MCF 10A (cell line): Measurements from ENCODE around the gene TP53BP2. TPM values are rescaled to one million over a fixed set of nuclear protein-coding genes. Genes with fewer than 3 reads are reported as not detected.

Experiments
- BruUV-seq: library from RNA; stranded (reverse); fragments of 400-500 nt; replicated peaks from 2 replicates; lab custom pipeline; 2021; lab: Mats Ljungman, UMichigan
- CTCF ChIA-PET: fragments of 300-600 bp; sonication (Branson Sonifier 250); formaldehyde crosslinking; extraction: SDS; loops from one replicate; lab custom pipeline; 2021; ENCODE audit warnings: antibody characterized with exemption, inconsistent platforms; lab: Yijun Ruan, JAX
- POLR2A ChIA-PET: fragments of 300-600, 350-650 bp; sonication (Branson Sonifier 250); formaldehyde crosslinking; extraction: SDS; loops from one replicate; lab custom pipeline; 2020; ENCODE audit warnings: antibody characterized with exemption, inconsistent platforms; lab: Yijun Ruan, JAX
- DNase-seq: peaks from one replicate; pipeline ENCODE4 v3.0.0-alpha.2; 2018; ENCODE audit not compliant: unreplicated experiment
- H3K27ac Mint-ChIP-seq: one replicate; pipeline ENCODE4 v1.8.0; 2022; ENCODE audit warnings: mild to moderate bottlenecking, low read depth, mixed read lengths; ENCODE audit not compliant: unreplicated experiment
- H3K27me3 Mint-ChIP-seq: one replicate; pipeline ENCODE4 v1.8.0; 2022; ENCODE audit warnings: mixed read lengths; ENCODE audit not compliant: insufficient read depth, unreplicated experiment
- H3K36me3 Mint-ChIP-seq: one replicate; pipeline ENCODE4 v1.8.0; 2022; ENCODE audit warnings: mild to moderate bottlenecking, moderate library complexity, mixed read lengths; ENCODE audit not compliant: insufficient read depth, unreplicated experiment
- H3K4me1 Mint-ChIP-seq: one replicate; pipeline ENCODE4 v1.8.0; 2022; ENCODE audit warnings: mixed read lengths; ENCODE audit not compliant: insufficient read depth, unreplicated experiment
- H3K4me3 Mint-ChIP-seq: one replicate; pipeline ENCODE4 v1.8.0; 2022; ENCODE audit warnings: mild to moderate bottlenecking, moderate library complexity, mixed read lengths; ENCODE audit not compliant: unreplicated experiment
- H3K9me3 Mint-ChIP-seq: one replicate; pipeline ENCODE4 v1.8.0; 2022; ENCODE audit warnings: mixed read lengths; ENCODE audit not compliant: unreplicated experiment
- intact Hi-C: fragments of 100-400 bp; cut with micrococcal nuclease; formaldehyde crosslinking; loops from 2 replicates; pipeline ENCODE4 v1.14.1; 2022
- total RNA-seq: library from RNA; stranded (reverse); gene quantifications from 2 replicates; pipeline ENCODE4 v1.2.3, GENCODE V29; 2022
- TF ChIP-seq, protein P1 (sequence below): fragments of 200-600 bp; IDR thresholded peaks from one replicate; pipeline ENCODE4 v1.8.0; 2022; ENCODE audit warnings: antibody characterized with exemption, mild to moderate bottlenecking; ENCODE audit not compliant: unreplicated experiment

Gene TP53BP2
- total RNA-seq, 1 experiment from 2014 or later = 64.0 TPM

DNA sequence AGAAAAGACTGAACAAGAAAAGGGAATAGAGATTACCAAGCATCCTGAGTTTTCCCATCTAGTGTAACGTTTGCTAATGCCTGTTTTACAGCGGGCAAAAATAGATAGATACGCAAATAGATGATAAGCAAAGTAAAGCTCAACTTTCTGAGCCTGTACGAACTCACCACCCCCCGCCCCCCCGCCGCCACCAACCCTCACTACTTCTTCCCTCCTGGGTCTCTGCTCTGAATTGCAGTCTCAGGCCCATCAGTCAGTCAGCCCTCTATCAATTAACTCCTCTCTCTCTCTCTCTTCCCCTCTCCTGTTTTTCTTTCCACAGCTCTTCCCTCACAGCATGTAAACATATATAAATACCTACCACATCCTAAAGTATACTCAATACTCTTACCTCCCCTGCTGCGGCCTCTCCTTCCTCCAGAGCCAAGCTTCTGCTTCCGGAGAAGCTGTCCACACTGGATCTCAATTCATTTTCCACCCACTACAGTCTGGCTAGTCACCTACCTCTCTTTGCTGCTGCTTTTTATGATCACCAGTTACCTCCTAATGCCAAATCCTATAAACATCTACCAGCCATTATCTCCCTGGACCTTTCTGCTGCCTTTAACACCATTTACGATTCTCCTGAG lies 68.8 kb downstream of the TP53BP2 start:
- TF ChIP-seq, protein P1, sequence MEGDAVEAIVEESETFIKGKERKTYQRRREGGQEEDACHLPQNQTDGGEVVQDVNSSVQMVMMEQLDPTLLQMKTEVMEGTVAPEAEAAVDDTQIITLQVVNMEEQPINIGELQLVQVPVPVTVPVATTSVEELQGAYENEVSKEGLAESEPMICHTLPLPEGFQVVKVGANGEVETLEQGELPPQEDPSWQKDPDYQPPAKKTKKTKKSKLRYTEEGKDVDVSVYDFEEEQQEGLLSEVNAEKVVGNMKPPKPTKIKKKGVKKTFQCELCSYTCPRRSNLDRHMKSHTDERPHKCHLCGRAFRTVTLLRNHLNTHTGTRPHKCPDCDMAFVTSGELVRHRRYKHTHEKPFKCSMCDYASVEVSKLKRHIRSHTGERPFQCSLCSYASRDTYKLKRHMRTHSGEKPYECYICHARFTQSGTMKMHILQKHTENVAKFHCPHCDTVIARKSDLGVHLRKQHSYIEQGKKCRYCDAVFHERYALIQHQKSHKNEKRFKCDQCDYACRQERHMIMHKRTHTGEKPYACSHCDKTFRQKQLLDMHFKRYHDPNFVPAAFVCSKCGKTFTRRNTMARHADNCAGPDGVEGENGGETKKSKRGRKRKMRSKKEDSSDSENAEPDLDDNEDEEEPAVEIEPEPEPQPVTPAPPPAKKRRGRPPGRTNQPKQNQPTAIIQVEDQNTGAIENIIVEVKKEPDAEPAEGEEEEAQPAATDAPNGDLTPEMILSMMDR = no peak
- BruUV-seq = no TSS peak
- intact Hi-C loops = loop anchor here (1.0 kb wide), 2 partner anchors 64 to 68 kb away; partner anchors contain the start of gene TP53BP2
- ChIA-PET CTCF (interaction anchor here (0.6 to 2.9 kb wide), 8 partner anchors 8 to 1311 kb away, joined by 3 to 21 read pairs (median 4); partner anchors contain the start of gene CAPN2), POLR2A (interaction anchor here (0.6 to 8.7 kb wide), 12 partner anchors 9 to 79 kb away, joined by 3 to 71 read pairs (median 7); partner anchors contain the start of genes CAPN2 and TP53BP2)
- Mint-ChIP-seq H3K4me1 (peaks cover 48% of the 10 kb centered on the region), H3K27me3 (no peaks in the 10 kb centered on the region), H3K9me3 (no peaks in the 10 kb centered on the region), H3K27ac (peak overlapping the region; percentile 81), H3K4me3 (no peak overlapping the region), H3K36me3 (peaks cover 88% of the 10 kb centered on the region)
- DNase-seq = no peak

GRCh38 chr1:223776075-223776814 lies 69.5 kb downstream of the TP53BP2 start:
- peaks cover 95% of the 10 kb centered on the region for H3K36me3 Mint-ChIP-seq

GRCh38 chr1:223775711-223776074 lies 70.1 kb downstream of the TP53BP2 start:
- ChIA-PET POLR2A (interaction anchor here (0.6 to 8.7 kb wide), 25 partner anchors 8 to 1063 kb away, joined by 3 to 71 read pairs (median 4); partner anchors contain the start of genes AIDA, BROX, CAPN2 and TP53BP2), CTCF (interaction anchor here (1.0 to 2.9 kb wide), 11 partner anchors 10 to 642 kb away, joined by 3 to 21 read pairs (median 7); partner anchors contain the start of gene CAPN2)
- peak overlapping the region; percentile 81 for H3K27ac Mint-ChIP-seq

More at GRCh38 chr1:223776075-223776814, 69.5 kb downstream of the TP53BP2 start:
- no TSS peak for BruUV-seq
- Mint-ChIP-seq H3K4me3 (no peak overlapping the region), H3K27ac (peak overlapping the region; percentile 81), H3K4me1 (peaks cover 55% of the 10 kb centered on the region), H3K9me3 (no peaks in the 10 kb centered on the region), H3K27me3 (no peaks in the 10 kb centered on the region)
- ChIA-PET CTCF (interaction anchor here (0.5 to 2.9 kb wide), 13 partner anchors 9 to 1310 kb away, joined by 3 to 21 read pairs (median 6); partner anchors contain the start of gene CAPN2), POLR2A (interaction anchor here (0.6 to 8.7 kb wide), 24 partner anchors 8 to 1063 kb away, joined by 3 to 71 read pairs (median 4); partner anchors contain the start of genes AIDA, BROX, CAPN2 and TP53BP2)
- TF ChIP-seq, protein P1 = no peak
- peak; percentile 95 for DNase-seq
- intact Hi-C loops = loop anchor here (1.0 kb wide), 2 partner anchors 63 to 69 kb away; partner anchors contain the start of gene TP53BP2

More at GRCh38 chr1:223775711-223776074, 70.1 kb downstream of the TP53BP2 start:
- BruUV-seq = TSS peak; percentile 9
- intact Hi-C loops = loop anchor here (1.0 kb wide), 2 partner anchors 62 to 70 kb away; partner anchors contain the start of gene TP53BP2
- peaks cover 97% of the 10 kb centered on the region for H3K36me3 Mint-ChIP-seq
- H3K27me3 Mint-ChIP-seq = no peaks in the 10 kb centered on the region
- TF ChIP-seq, protein P1 = no peak
- H3K9me3 Mint-ChIP-seq = no peaks in the 10 kb centered on the region
- no peak for DNase-seq
- peaks cover 60% of the 10 kb centered on the region for H3K4me1 Mint-ChIP-seq
- no peak overlapping the region for H3K4me3 Mint-ChIP-seq
